ENCODE results near the gene MYOG.
A peak's percentile ranks its signal among the peaks of the same experiment; 100 is the strongest.

MYOG gene

DNA sequence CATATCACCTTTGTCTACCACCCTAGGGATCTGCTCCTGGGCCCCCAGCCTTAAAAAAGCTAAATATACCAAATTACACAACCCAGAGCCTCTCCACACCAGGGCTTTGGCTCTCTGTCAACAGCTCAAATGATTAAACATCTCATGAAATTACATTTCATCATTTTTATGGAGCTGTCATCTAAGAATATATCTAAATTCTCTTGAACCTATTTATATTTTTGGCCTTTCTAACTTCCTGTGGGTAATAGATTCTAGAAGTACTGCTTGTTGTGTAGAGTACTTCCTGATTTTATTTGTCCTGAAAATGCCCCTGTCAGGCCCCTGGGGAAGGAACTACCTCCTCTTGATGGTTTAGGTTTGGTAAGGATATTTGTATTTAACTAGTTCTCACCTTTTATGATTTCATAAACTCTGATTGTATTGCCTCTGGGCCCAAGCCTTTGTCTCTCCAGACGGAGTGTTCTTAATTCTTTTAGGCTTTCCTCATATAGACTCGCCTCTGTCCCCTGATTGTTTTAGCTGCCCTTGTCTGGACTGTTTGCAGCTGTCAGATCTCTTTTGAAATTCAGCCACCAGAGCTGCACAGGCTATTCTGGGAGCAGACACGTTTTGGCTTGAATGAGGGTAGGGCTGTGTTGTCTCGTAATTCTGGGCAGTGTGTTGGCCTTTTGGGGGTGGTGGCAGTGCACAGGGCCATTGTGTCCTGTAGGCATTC, 16.6 kb downstream of the MYOG start:
- DNase-seq: no peak

- no peak for DNase-seq
Observed at GRCh38 chr1:203066965-203067364, 18.8 kb downstream of the MYOG start.

GRCh38 chr1:203065986-203066385, 19.8 kb downstream of the MYOG start:
- no peak for DNase-seq

- no peak for DNase-seq
Observed at GRCh38 chr1:203065191-203065590, 20.6 kb downstream of the MYOG start.

DNA sequence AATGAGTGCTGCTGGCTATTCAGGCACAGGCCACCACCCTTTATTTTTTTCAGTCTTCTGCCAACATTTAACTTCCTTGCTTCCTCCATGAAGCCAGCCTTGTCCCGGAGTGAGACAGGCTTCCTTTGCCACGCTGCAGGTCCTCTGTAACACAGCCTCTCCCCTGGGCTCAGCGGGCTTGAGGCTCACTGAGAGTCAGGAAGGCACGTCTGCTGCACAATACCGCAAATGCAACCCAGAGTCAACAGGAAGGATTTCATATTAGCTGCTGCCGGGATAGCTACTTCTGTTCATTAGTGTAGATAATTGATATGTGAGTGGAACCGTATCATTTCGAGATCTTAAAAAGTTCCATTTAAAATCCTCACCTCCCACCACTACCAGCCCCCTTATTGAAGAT, 22.5 kb downstream of the MYOG start:
- DNase-seq: no peak

DNA sequence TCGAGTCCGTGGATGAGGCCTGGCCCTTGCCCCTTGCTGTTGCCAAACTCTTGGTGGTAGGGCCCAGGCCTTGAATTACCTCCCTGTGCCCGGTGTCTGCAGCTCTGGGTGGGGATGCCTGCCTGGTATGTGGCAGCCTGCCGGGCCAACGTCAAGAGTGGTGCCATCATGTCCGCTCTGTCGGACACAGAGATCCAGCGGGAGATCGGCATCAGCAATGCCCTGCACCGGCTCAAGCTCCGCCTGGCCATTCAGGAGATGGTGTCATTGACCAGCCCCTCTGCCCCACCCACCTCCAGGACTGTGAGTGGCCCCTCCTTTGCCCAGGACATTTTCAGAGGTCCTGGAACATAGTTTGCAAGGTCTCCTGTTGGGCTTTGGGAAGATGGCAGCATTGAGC, 25.7 kb downstream of the MYOG start:
- no peak for DNase-seq

DNA sequence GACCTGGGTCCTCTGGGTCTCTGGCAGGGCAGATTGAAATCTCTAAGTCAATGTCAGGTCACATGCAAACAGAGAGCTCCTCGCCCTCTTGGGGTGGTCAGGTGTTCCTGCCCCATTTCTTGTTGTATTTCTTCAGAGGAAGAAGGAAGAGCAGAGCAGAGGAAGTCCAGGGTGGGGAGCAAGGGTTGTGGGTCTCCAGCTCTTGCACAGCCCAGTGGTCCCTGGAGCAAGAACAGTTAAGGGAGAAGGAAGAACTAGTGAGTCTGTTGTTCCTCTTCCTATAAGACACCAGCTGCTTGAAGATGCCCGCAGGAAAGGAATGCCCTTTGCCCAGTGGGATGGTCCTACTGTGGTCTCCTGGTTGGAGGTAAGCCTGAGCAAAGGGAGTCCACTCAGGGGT, 26.3 kb downstream of the MYOG start:
- DNase-seq: no peak

DNA sequence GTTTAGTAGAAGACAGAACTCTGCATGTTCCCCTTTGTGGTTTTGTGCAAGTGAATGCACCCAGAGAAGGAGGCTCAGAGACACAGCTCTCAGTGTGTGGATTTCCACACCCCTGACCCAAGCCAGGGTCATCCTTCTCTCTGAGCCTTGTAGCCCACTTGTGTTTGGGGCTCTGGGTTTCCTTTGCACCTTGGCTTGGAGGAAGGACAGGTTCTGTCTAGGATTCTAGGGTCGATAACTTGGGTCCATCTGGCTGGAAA, 27.2 kb downstream of the MYOG start:
- no peak for DNase-seq

- no peak for DNase-seq
Observed at GRCh38 chr1:203057911-203058675, 27.7 kb downstream of the MYOG start.

- peak; percentile 18 for DNase-seq
Observed at GRCh38 chr1:203056516-203056915, 29.3 kb downstream of the MYOG start.

- no peak for DNase-seq
Observed at GRCh38 chr1:203056012-203056411, 29.8 kb downstream of the MYOG start.

GRCh38 chr1:203055161-203055799, 30.5 kb downstream of the MYOG start:
- no peak for DNase-seq

DNA sequence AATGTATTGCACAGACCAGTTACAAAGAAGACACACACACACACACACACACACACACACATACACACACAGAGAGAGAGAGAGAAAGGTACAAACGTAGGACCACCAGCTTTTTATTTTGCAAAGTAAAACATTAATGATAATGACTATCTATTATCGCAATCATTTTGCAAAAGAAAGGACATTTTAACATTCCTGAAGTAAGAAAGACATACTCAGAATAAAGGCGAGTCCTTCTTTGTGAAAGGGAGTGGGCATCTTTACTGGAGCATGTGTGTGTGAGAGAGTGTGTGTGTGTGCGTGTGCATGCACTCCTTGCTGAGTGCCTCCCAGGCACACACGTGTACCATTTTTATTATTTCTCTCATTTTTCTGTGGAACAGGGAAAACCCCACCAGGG, 31.2 kb downstream of the MYOG start:
- DNase-seq: no peak

DNA sequence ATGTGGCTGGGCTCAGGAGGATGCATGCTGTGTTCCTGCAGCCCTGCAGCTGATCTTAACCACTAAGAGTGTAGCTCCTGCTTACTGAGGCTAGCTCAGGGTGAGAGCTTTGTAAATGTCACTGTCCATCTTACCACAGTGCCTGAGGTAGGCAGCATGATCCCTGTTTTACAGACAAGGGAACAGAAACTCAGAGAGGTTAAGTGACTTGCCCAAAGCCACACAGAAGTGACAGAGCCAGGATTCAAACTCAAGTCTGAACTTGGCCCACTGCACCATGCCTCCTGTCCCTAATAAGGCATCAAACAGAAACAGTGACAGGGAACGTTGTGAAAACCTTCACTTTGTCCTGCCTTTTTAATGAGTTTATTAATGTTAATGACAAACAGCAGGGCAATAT, 31.6 kb downstream of the MYOG start:
- DNase-seq: no peak

DNA sequence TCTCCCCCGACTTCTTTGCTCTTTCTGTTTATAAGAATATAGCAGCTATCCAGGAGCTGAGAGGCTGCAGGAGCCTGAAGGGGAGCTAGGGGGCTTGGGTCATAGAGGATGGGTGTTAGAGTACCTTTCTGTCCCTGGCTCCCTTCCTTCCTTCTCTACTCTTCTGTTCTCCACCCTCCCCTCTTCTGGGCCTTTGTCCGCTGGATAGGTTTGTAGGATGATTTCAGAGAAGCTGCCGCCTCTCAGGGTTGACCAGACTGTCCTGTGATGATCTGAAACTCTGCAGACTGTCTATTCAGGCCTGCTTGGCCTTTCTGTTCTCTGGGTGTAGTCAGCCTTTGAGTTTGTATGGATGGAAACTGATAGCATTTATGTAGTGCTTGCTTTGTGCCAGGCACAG, 33.2 kb downstream of the MYOG start:
- no peak for DNase-seq

DNA sequence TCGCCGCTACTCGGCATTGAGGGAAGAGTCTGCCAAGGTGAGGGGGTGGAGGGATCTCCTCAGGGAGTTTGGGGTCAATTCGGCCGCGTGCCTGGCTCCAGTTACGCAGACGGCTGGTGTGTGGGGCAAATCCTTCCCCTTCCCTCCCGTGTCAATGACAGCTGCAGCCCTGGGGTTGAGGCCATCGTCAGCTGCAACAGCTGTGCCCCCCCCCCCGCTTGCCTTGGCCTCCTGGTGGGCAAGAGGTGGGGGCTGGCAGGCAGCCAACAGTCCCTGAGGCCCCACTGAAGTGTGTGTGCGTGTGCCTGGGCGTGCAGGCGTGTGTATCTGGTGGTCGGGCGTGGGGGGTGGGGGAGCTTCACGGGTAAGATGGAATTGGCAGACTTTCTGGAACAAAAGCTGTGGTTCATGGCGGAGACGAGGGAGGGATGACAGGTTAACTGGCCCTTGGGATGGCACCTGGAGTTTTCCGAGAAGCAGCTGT, 33.9 kb downstream of the MYOG start:
- no peak for DNase-seq

- no peak for DNase-seq
Observed at GRCh38 chr1:203050826-203051225, 35.0 kb downstream of the MYOG start.

GRCh38 chr1:203049576-203050180, 36.1 kb downstream of the MYOG start:
- DNase-seq: no peak

- DNase-seq: no peak
Observed at GRCh38 chr1:203049077-203049476, 36.7 kb downstream of the MYOG start.

GRCh38 chr1:203048555-203049051, 37.2 kb downstream of the MYOG start:
- no peak for DNase-seq

- DNase-seq: no peak
Observed at GRCh38 chr1:203048086-203048485, 37.7 kb downstream of the MYOG start.

DNA sequence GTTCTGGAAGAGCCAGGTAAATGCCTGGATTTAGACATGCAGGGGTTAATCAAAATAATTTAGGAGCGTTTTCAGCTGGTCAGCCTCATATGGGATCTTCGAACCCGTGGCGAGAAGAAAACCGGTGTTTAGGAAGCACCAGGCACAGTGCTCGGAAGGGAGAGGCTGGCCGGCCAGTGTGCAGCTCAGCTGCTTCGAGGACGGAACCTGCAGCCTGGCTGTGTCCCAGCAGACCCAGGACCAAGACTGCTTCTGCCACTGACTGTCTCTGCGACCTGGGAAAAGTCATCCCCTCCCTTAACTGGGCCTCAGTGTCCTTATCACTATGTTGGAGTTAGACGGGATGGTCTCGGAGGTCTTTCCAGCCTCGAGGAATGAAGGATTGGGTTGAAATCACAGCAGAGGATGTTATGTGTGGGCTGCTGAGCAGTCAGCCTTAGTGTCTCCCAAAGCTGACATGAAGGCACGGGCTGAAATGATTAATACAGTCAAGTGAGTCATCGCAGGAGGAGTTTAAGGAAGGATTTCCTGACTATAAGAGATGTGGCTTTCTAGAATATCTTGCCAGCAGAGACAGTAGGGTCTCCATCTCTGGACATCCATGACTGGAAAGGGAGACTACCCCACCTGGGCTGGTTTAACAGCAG, 38.7 kb downstream of the MYOG start:
- peak; percentile 25 for DNase-seq
